Measurements from ENCODE around the gene SH3D21.

SH3D21 gene

GRCh38 chr1:36303244-36303643 is 2.9 kb upstream of the SH3D21 start:
- TF ChIP-seq, protein P1, sequence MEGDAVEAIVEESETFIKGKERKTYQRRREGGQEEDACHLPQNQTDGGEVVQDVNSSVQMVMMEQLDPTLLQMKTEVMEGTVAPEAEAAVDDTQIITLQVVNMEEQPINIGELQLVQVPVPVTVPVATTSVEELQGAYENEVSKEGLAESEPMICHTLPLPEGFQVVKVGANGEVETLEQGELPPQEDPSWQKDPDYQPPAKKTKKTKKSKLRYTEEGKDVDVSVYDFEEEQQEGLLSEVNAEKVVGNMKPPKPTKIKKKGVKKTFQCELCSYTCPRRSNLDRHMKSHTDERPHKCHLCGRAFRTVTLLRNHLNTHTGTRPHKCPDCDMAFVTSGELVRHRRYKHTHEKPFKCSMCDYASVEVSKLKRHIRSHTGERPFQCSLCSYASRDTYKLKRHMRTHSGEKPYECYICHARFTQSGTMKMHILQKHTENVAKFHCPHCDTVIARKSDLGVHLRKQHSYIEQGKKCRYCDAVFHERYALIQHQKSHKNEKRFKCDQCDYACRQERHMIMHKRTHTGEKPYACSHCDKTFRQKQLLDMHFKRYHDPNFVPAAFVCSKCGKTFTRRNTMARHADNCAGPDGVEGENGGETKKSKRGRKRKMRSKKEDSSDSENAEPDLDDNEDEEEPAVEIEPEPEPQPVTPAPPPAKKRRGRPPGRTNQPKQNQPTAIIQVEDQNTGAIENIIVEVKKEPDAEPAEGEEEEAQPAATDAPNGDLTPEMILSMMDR (IDR thresholded peaks at IDR 0.05; ENCODE audit: extremely low read depth, missing control alignments), result no peak
- DNase-seq (ENCODE audit: low spot score), result no peak

DNA sequence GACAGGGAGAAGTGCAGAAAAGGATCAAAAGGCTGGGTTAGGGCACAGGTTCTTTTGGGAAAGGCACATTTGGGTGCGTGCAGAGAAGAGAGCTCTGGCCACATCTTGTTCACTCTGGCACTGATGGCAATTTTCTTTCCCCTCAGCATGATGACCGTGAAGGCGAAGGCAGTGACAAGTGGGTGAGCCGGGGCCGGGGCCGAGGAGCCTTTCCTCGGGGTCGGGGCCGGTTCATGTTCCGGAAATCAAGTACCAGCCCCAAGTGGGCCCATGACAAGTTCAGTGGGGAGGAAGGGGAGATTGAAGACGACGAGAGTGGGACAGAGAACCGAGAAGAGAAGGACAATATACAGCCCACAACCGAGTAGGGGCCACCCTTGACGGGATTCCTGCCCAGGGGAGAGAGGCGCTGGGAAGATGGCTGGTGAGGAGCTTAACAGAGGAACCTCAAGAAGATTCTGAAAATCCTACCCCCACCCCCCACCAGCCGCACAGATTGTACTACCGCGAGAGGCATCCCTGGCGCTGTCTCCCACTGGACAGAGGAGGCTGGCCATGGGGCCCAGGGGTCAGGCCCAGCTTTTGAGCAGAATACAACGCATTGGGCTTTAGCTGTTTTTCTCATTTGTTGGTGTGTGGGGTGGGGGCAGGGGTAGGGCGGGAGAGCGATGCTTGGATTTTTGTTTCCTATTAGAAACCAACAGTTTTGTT is 2.4 kb upstream of the SH3D21 start:
- DNase-seq (ENCODE audit: low spot score), result no peak
- TF ChIP-seq, protein P1 (IDR thresholded peaks at IDR 0.05; ENCODE audit: extremely low read depth, missing control alignments), result no peak

GRCh38 chr1:36304521-36304920 is 1.6 kb upstream of the SH3D21 start:
- DNase-seq (ENCODE audit: low spot score), result no peak
- TF ChIP-seq, protein P1 (IDR thresholded peaks at IDR 0.05; ENCODE audit: extremely low read depth, missing control alignments), result no peak

DNA sequence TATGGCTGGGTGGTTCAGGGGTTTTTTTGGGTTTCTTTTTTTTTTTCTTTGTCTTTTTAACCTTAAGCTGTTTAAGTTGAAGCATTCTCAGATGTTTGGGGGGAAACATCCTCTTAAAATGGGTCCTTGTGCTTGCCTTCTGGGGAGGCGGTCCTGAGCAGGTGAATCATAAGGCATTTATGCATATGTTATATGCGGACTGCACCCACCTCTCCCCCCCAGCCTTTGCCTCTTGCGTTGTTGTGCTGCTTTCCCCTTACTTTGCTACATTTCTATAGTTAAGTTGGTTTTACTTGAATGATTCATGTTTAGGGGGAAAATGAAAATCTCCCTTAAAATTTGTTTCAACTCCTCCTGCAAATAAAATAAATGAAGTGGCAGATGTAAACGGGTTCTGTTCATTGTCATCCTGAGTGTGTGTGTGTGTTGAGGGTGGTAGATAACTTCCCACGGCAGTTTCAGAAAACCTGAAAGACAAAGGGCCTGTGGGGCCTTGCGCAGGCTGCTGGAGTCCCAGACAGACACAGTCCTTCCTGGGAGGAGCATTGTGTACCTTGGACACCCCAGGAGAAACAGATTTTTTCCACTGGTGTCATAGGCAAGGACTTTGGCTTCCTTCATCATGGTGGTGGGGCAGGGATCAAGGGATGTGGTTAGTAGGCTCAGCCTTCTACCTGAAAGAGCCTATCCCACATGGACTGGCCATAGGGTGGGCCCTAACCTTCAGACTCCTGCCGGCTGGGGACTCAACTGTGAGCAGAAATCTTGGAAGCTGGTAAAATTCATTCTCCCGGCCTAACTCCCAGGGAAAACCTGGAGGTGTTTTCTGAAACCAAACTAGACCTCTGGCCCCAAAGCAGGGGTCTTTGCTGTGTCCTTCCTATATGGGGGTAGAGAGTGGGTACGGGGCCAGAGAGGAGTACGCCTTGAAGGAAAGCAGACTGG is 926 bp upstream of the SH3D21 start:
- TF ChIP-seq, protein P1 (IDR thresholded peaks at IDR 0.05; ENCODE audit: extremely low read depth, missing control alignments), result no peak
- DNase-seq (ENCODE audit: low spot score), result no peak

DNA sequence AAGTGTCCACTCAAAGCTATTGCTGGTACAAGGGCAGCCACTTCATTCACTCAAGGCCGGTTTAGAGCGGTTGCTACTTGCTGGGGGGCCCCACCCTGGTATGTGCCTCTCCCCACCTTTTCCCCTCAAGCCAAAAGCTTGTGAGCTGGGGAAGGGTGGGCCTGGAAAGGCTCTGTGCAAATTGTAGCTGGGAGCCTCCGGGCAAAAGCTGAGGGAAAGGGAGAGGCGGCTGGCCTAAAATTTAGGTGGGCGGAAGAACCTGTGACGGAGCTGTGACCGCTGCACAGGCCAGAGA is 306 bp upstream of the SH3D21 start:
- DNase-seq (ENCODE audit: low spot score), result no peak

DNA sequence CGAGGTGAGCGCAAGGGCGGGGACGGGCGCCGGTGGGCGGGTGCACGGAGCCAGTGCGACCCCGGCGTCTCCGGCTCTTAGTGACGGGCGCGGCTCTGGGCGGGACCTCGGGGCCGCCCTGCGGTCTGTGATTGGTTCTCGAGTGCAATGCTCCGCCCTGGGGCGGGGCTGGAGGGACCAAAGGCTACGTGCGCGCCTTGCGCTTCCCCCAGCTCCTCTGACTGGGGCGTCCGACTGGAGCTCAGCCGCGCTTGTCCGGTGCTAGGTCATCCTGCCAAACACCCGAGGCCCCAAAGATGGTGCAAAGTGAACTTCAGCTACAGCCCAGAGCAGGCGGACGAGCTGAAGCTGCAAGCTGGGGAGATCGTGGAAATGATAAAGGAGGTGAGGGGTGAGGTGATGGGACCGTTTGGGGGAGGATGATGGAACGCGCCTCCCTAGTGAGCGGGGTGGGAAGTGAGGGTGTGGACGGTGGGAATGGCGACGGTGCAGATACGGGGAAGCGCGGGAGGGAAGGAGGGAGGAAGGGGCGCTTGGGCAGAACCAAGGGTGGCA is 811 bp downstream of the SH3D21 start:
- TF ChIP-seq, protein P1 (IDR thresholded peaks at IDR 0.05; ENCODE audit: extremely low read depth, missing control alignments), result no peak
- peak; percentile 99 for DNase-seq (ENCODE audit: low spot score)

More for the DNA sequence above, 306 bp upstream of the SH3D21 start:
- TF ChIP-seq, protein P1 (IDR thresholded peaks at IDR 0.05; ENCODE audit: extremely low read depth, missing control alignments), result no peak
